ENCODE results near the gene RANBP9. TPM values are rescaled to one million over a fixed set of nuclear protein-coding genes. Genes with fewer than 3 reads are reported as not detected.

Gene RANBP9
- total and polyA plus RNA-seq, 2 donors (not counting 3 experiments of a cell fraction or from before 2014, with no cell fraction given) = 15.1 to 40.2 TPM

DNA sequence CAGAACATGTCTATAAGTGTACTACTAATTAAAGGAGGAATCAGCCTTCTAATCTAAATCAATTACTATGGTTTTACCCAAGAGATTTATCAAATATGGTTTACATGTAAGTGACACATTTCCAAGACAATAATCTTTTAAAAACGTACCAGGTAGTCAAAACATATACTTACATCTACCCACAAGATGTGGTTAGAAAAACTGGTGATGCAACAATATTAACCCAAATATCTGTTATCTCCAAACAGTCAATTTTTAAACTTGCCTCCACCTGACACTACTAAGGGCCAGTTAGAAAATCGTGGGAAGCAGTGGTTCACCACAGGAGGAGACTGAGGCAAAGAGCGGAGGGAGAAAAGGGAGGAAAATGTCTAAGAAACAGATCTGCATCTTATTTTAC, 68.5 kb downstream of the RANBP9 start:
- CTCF ChIA-PET = no interaction called here
- H2AFZ ChIP-seq (ENCODE audit: low read depth, low read length) = no peak overlapping the region
- peaks cover 2% of the 10 kb centered on the region in 2 experiments for H3K36me3 ChIP-seq (ENCODE audit: control insufficient read depth in 2 of 2, extremely low read depth in 1 of 2, insufficient read depth in 2 of 2, low read length in 2 of 2)
- dilution Hi-C loops (cut with MboI; ENCODE audit: extremely low pct_ligation_motif_present, low sequenced_read_pairs) = no loop called here
- no peak for TF ChIP-seq MYC (IDR thresholded peaks at IDR 0.05; ENCODE audit: low read depth, low read length)
- TF ChIP-seq CTCF (IDR thresholded peaks at IDR 0.05; ENCODE audit: extremely low read depth in 1 of 2, insufficient read depth in 1 of 2, low read depth in 1 of 2, low read length in 2 of 2) = no peak
- TF ChIP-seq EZH2 (IDR thresholded peaks at IDR 0.05; ENCODE audit: borderline replicate concordance, low read depth, low read length, severe bottlenecking) = no peak
- TF ChIP-seq GATA2 (IDR thresholded peaks at IDR 0.05; ENCODE audit: insufficient read depth, insufficient read length, low read depth, low read length) = no peak
- no TSS peak for BruUV-seq (replicated peaks)
- H3K4me3 ChIP-seq (replicated peaks in 1 of 3; ENCODE audit: insufficient read depth in 1 of 3, low read depth in 1 of 3, low read length in 3 of 3) = no peak overlapping the region
- no peaks in the 10 kb centered on the region for H4K20me1 ChIP-seq (replicated peaks; ENCODE audit: control insufficient read depth, extremely low read depth, insufficient read depth, low read length)
- no peaks in the 10 kb centered on the region for H3K27me3 ChIP-seq (ENCODE audit: control insufficient read depth in 2 of 2, insufficient read depth in 2 of 2, low read length in 2 of 2)
- intact Hi-C loops (cut with micrococcal nuclease) = no loop called here
- no peaks in the 10 kb centered on the region for H3K79me2 ChIP-seq (ENCODE audit: control insufficient read depth, insufficient read depth, low read length)
- DNase-seq (ENCODE audit: low read depth, low spot score) = no peak
- no peak overlapping the region for H3K27ac ChIP-seq (ENCODE audit: insufficient read depth, low read depth, low read length)
- POLR2A ChIA-PET = no interaction called here
- no peaks in the 10 kb centered on the region for H3K9me3 ChIP-seq (replicated peaks; ENCODE audit: control insufficient read depth, insufficient read depth, low read length)
- FAIRE-seq = no peak
- no peaks in the 10 kb centered on the region for H3K4me1 ChIP-seq (ENCODE audit: control insufficient read depth, extremely low read depth, insufficient read depth, low read length)
- H3K9me1 ChIP-seq (replicated peaks; ENCODE audit: control insufficient read depth, extremely low read depth, insufficient read depth, low read length) = no peaks in the 10 kb centered on the region
- H3K4me2 ChIP-seq (ENCODE audit: insufficient read depth, low read length) = no peak overlapping the region
- no peak overlapping the region for H3K9ac ChIP-seq (replicated peaks; ENCODE audit: extremely low read depth, insufficient read depth, low read length)

- Histone ChIP-seq H3K4me2 (ENCODE audit: insufficient read depth, low read length) (no peak overlapping the region), H2AFZ (ENCODE audit: low read depth, low read length) (no peak overlapping the region), H3K4me3 (replicated peaks in 1 of 3; ENCODE audit: insufficient read depth in 1 of 3, low read depth in 1 of 3, low read length in 3 of 3) (no peak overlapping the region), H3K9ac (replicated peaks; ENCODE audit: extremely low read depth, insufficient read depth, low read length) (no peak overlapping the region), H3K27me3 (ENCODE audit: control insufficient read depth in 2 of 2, insufficient read depth in 2 of 2, low read length in 2 of 2) (no peaks in the 10 kb centered on the region), H3K9me1 (replicated peaks; ENCODE audit: control insufficient read depth, extremely low read depth, insufficient read depth, low read length) (no peaks in the 10 kb centered on the region), H3K36me3 (ENCODE audit: control insufficient read depth in 2 of 2, extremely low read depth in 1 of 2, insufficient read depth in 2 of 2, low read length in 2 of 2) (peaks cover 2 to 3% of the 10 kb centered on the region in 2 experiments), H3K4me1 (ENCODE audit: control insufficient read depth, extremely low read depth, insufficient read depth, low read length) (peaks cover 7% of the 10 kb centered on the region), H3K9me3 (replicated peaks; ENCODE audit: control insufficient read depth, insufficient read depth, low read length) (no peaks in the 10 kb centered on the region), H3K27ac (ENCODE audit: insufficient read depth, low read depth, low read length) (no peak overlapping the region), H3K79me2 (ENCODE audit: control insufficient read depth, insufficient read depth, low read length) (no peaks in the 10 kb centered on the region), H4K20me1 (replicated peaks; ENCODE audit: control insufficient read depth, extremely low read depth, insufficient read depth, low read length) (no peaks in the 10 kb centered on the region)
- DNase-seq (ENCODE audit: low read depth, low spot score) (no peak), FAIRE-seq (no peak)
- dilution Hi-C loops (cut with MboI; ENCODE audit: extremely low pct_ligation_motif_present, low sequenced_read_pairs) (no loop called here), intact Hi-C loops (cut with micrococcal nuclease) (no loop called here)
- TF ChIP-seq GATA2 (IDR thresholded peaks at IDR 0.05; ENCODE audit: insufficient read depth, insufficient read length, low read depth, low read length) = no peak
- TF ChIP-seq MYC (IDR thresholded peaks at IDR 0.05; ENCODE audit: low read depth, low read length) = no peak
- no peak for TF ChIP-seq POLR2A (IDR thresholded peaks at IDR 0.05; ENCODE audit: low read depth, low read length)
- no TSS peak for BruUV-seq (replicated peaks)
- ChIA-PET CTCF (interaction anchor here (1.5 kb wide), 1 partner anchor 12 kb away, joined by 6 read pairs; no protein-coding TSS in a partner anchor), POLR2A (no interaction called here)
Measured at GRCh38 chr6:13641315-13641714, 70.3 kb downstream of the RANBP9 start.

Measured in endothelial cell of umbilical vein (primary cell).